Tibial artery (tissue), 4 donors: ENCODE results near the gene WDFY1.

Experiments used
- DNase-seq, 2 donors: peaks; one replicate each; pipeline ENCODE4 v3.0.0-alpha.2; 2019
- H3K27ac ChIP-seq, 2 donors: fragments of 200-600 bp; sonication (generic) in 1 of 2; 1 replicate in 1 of 2; 2 replicates in 1 of 2; pipeline ENCODE4 v1.5.1; 2018 to 2019; ENCODE audit warnings: mild to moderate bottlenecking in 1 of 2
- H3K27me3 ChIP-seq, 2 donors: fragments of 200-600 bp; sonication (generic) in 1 of 2; one replicate each; pipeline versions ENCODE4 v1.5.1 to v1.6.0; 2016 to 2019
- H3K36me3 ChIP-seq, 3 donors: fragments of 200-600 bp; sonication (generic) in 2 of 3; one replicate each; pipeline ENCODE4 v1.5.1; 2016 to 2019; ENCODE audit warnings: mild to moderate bottlenecking in 2 of 3
- H3K4me1 ChIP-seq, 4 donors: fragments of 200-600 bp; sonication (generic) in 2 of 4; 1 replicate in 3 of 4; 2 replicates in 1 of 4; pipeline ENCODE4 v1.5.1; 2016 to 2019
- H3K4me3 ChIP-seq, 2 donors: fragments of 200-600 bp; sonication (generic) in 1 of 2; 1 replicate in 1 of 2; 2 replicates in 1 of 2; pipeline ENCODE4 v1.5.1; 2018 to 2019; ENCODE audit warnings: mild to moderate bottlenecking in 2 of 2
- H3K9me3 ChIP-seq, 3 donors: fragments of 200-600 bp; sonication (generic) in 1 of 3; one replicate each; pipeline ENCODE4 v1.5.1; 2016 to 2019
- intact Hi-C: fragments of 100-400 bp; cut with DNase I; formaldehyde crosslinking; loops from one replicate; pipeline ENCODE4 v1.15.0; 2023; ENCODE audit warnings: low total_unique reads
- TF ChIP-seq, protein P1 (sequence below), 2 experiments: fragments of 200-600 bp in 1 of 2; fragments of 450-650 bp in 1 of 2; IDR thresholded peaks; one replicate each; pipeline ENCODE4 v1.5.1; 2017 to 2019; ENCODE audit warnings: antibody characterized with exemption in 2 of 2, mild to moderate bottlenecking in 1 of 2, moderate library complexity in 1 of 2

The WDFY1 gene

DNA sequence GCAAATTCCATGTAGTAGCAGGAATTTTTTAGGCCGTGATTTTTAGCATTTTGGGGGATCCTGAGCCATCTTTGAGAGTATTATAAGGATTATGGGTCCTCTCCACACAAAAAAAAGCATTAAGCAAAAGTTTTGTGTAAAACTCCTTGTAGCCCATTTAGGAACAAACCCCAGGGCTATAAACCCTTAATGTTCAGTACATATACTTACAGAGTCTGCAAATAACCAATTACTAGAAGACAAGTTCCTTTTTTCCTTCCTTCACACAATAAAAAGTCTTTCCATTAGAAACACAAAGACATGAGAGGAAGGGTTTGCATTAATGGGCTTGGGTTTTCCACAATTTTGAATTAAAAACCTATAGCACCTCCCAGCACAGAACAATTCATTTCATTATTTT lies 44.6 kb downstream of the WDFY1 start:
- TF ChIP-seq, protein P1, sequence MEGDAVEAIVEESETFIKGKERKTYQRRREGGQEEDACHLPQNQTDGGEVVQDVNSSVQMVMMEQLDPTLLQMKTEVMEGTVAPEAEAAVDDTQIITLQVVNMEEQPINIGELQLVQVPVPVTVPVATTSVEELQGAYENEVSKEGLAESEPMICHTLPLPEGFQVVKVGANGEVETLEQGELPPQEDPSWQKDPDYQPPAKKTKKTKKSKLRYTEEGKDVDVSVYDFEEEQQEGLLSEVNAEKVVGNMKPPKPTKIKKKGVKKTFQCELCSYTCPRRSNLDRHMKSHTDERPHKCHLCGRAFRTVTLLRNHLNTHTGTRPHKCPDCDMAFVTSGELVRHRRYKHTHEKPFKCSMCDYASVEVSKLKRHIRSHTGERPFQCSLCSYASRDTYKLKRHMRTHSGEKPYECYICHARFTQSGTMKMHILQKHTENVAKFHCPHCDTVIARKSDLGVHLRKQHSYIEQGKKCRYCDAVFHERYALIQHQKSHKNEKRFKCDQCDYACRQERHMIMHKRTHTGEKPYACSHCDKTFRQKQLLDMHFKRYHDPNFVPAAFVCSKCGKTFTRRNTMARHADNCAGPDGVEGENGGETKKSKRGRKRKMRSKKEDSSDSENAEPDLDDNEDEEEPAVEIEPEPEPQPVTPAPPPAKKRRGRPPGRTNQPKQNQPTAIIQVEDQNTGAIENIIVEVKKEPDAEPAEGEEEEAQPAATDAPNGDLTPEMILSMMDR (IDR thresholded peaks at IDR 0.05) = no peak
- DNase-seq = no peak
- Histone ChIP-seq H3K9me3 (no peaks in the 10 kb centered on the region), H3K4me1 (no peaks in the 10 kb centered on the region), H3K27me3 (no peaks in the 10 kb centered on the region), H3K4me3 (no peak overlapping the region), H3K36me3 (peaks cover 40 to 74% (median 42%) of the 10 kb centered on the region in 3 donors), H3K27ac (no peak overlapping the region)
- intact Hi-C loops = no loop called here

DNA sequence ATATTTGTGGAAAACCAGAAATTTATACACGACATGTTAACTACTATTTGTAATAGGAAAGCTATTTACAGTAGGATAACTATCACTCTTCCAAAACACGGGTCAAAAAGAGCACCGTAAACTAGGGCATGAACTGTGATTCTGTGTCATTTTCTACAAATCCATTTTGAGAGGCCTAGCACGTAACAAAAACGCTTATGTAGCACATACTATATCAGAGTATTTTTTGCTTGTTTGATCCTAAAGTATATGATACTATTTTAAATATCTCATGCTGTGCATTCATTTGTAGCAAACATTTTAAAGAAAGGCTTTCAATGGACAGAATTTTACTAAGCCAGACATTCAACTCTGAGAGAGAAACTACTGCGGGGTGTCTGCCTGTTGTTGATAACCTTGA lies 45.1 kb downstream of the WDFY1 start:
- H3K36me3 ChIP-seq = peaks cover 36 to 74% (median 42%) of the 10 kb centered on the region in 3 donors

DNA sequence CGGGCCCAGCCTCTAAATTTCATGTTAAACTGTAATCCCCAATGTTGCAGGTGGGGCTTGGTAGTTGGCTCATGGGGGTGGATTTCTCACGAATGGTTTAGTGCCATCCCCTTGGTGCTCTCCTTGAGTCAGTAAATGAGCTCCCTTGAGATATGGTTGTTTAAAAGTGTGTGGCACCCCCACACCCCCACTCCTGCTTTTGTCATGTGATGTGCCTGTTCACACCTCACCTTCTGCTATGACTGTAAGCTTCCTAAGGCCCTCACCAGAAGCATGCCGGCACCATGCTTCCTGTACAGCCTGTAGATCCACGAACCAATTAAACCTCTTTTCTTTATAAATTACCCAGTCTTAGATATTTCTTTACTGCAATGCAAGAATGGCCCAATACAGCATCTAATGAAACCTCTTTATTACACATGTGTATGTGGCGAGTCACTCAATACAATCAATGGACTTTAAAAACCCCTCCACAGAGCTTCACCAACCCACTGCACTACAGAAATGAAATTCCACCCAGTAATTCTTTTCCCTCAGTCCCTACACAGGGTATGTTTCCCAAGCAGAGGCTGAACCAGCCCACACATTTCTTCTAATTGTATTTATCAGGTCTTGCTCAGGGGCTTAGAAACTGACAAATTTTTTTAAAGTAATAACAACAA lies 47.3 kb downstream of the WDFY1 start:
- H3K27me3 ChIP-seq = no peaks in the 10 kb centered on the region
- TF ChIP-seq, protein P1 (IDR thresholded peaks at IDR 0.05) = no peak
- intact Hi-C loops = no loop called here
- no peak for DNase-seq
- H3K36me3 ChIP-seq = peaks cover 44 to 82% (median 58%) of the 10 kb centered on the region in 3 donors
- H3K4me3 ChIP-seq = no peak overlapping the region
- H3K9me3 ChIP-seq = no peaks in the 10 kb centered on the region
- H3K27ac ChIP-seq = no peak overlapping the region
- H3K4me1 ChIP-seq = no peaks in the 10 kb centered on the region

More for the DNA sequence above, 45.1 kb downstream of the WDFY1 start:
- intact Hi-C loops = no loop called here
- H3K9me3 ChIP-seq = no peaks in the 10 kb centered on the region
- DNase-seq = no peak
- no peak overlapping the region for H3K4me3 ChIP-seq
- no peak overlapping the region for H3K27ac ChIP-seq
- H3K27me3 ChIP-seq = no peaks in the 10 kb centered on the region
- H3K4me1 ChIP-seq = no peaks in the 10 kb centered on the region
- TF ChIP-seq, protein P1 (IDR thresholded peaks at IDR 0.05) = no peak

DNA sequence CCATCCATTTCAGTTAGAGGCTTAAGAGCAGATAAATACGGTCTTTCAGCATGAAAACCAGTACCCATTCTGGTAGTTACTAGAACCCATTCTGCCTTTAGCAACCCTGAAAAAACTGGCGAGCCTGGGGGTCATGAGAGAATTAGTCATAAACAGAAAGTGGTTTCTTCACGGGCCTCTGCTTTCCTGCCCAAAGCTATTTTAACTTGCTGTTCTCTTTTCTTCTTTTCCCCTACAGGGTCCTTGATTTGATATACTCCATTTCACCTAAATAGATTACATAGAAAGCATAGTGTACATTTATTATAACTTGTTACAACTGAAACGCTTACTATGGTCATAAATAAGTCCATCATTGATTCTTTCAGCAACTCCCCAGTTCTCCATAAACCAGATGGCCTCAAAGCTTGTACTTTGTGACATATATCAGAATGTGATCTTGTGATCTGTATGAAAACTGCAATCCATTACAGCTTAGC lies 48.3 kb downstream of the WDFY1 start:
- Histone ChIP-seq H3K9me3 (no peaks in the 10 kb centered on the region), H3K36me3 (peaks cover 44 to 86% (median 60%) of the 10 kb centered on the region in 3 donors), H3K27me3 (no peaks in the 10 kb centered on the region), H3K4me3 (no peak overlapping the region), H3K4me1 (no peaks in the 10 kb centered on the region), H3K27ac (no peak overlapping the region)
- intact Hi-C loops = no loop called here
- TF ChIP-seq, protein P1 (IDR thresholded peaks at IDR 0.05) = no peak
- no peak for DNase-seq

DNA sequence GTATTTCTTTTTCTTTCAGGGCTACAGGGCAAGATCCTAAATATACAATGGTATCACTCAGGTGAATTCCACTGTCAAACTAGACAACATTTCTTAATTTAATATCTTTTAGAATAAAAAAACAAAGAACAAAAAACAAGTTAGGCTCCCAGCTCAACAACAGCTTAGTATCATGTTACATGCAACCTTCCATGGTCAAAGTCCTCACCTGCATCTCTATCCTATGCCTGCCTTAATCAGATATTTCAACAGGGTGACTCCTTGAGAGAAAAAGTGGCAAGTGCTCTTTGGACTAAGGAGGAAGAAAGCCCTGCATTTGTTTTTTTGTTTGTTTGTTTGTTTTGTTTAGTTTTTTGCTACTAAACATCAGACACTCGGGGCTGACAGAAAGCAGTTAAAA lies 50.2 kb downstream of the WDFY1 start:
- TF ChIP-seq, protein P1 (IDR thresholded peaks at IDR 0.05) = no peak
- Histone ChIP-seq H3K4me3 (no peak overlapping the region), H3K27ac (no peak overlapping the region), H3K27me3 (no peaks in the 10 kb centered on the region), H3K9me3 (no peaks in the 10 kb centered on the region), H3K36me3 (peaks cover 28 to 71% (median 50%) of the 10 kb centered on the region in 3 donors), H3K4me1 (no peaks in the 10 kb centered on the region)
- DNase-seq = no peak
- intact Hi-C loops = no loop called here
